ENCODE data around the gene ARL3.

DNA sequence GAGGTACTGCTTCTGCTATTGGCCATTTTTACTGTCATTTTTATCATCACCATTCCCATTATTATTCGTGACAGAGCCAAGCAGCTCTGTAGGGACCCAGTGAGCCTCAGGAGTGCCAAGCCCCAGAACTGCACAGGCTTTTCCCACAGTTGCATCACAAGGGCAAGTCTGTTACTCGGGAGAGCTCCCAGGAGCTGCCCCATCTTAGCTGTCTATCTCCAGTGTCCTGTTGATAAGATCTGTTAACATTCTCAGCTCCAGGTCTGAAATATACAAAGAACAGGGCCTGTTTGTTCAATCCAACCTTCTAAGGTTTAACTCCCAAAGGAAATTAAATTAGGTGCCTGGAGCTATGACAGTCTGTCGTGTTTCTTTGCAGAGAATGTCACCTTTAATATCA is 90.1 kb downstream of the ARL3 start:
- TF ChIP-seq RAD21 (IDR thresholded peaks at IDR 0.05; ENCODE audit: low read length), result no peak
- TF ChIP-seq, protein P1, sequence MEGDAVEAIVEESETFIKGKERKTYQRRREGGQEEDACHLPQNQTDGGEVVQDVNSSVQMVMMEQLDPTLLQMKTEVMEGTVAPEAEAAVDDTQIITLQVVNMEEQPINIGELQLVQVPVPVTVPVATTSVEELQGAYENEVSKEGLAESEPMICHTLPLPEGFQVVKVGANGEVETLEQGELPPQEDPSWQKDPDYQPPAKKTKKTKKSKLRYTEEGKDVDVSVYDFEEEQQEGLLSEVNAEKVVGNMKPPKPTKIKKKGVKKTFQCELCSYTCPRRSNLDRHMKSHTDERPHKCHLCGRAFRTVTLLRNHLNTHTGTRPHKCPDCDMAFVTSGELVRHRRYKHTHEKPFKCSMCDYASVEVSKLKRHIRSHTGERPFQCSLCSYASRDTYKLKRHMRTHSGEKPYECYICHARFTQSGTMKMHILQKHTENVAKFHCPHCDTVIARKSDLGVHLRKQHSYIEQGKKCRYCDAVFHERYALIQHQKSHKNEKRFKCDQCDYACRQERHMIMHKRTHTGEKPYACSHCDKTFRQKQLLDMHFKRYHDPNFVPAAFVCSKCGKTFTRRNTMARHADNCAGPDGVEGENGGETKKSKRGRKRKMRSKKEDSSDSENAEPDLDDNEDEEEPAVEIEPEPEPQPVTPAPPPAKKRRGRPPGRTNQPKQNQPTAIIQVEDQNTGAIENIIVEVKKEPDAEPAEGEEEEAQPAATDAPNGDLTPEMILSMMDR (conservative IDR thresholded peaks at IDR 0.05; ENCODE audit: low read depth, low read length), result no peak
- no peak for TF ChIP-seq SMC3 (IDR thresholded peaks at IDR 0.05; ENCODE audit: low read depth, low read length)
- TF ChIP-seq MXI1 (IDR thresholded peaks at IDR 0.05; ENCODE audit: borderline replicate concordance, low read depth, low read length), result no peak
- TF ChIP-seq POLR2A (IDR thresholded peaks at IDR 0.05; ENCODE audit: low read depth, low read length), result no peak
- TF ChIP-seq USF2 (IDR thresholded peaks at IDR 0.05; ENCODE audit: low read depth, low read length), result no peak
- TF ChIP-seq CEBPB (IDR thresholded peaks at IDR 0.05; ENCODE audit: low read depth, low read length), result no peak
- no peak for TF ChIP-seq BHLHE40 (IDR thresholded peaks at IDR 0.05; ENCODE audit: low read depth, low read length)
- no peak for TF ChIP-seq FOS (IDR thresholded peaks at IDR 0.05; ENCODE audit: low read depth, low read length)
- TF ChIP-seq MAZ (IDR thresholded peaks at IDR 0.05; ENCODE audit: borderline replicate concordance, low read depth, low read length), result no peak
- TF ChIP-seq, protein P2, sequence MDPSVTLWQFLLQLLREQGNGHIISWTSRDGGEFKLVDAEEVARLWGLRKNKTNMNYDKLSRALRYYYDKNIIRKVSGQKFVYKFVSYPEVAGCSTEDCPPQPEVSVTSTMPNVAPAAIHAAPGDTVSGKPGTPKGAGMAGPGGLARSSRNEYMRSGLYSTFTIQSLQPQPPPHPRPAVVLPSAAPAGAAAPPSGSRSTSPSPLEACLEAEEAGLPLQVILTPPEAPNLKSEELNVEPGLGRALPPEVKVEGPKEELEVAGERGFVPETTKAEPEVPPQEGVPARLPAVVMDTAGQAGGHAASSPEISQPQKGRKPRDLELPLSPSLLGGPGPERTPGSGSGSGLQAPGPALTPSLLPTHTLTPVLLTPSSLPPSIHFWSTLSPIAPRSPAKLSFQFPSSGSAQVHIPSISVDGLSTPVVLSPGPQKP (IDR thresholded peaks at IDR 0.05; ENCODE audit: borderline replicate concordance, low read depth, low read length), result no peak
- no peak for TF ChIP-seq RFX5 (IDR thresholded peaks at IDR 0.05; ENCODE audit: low read depth, low read length)
- no peak for TF ChIP-seq CHD1 (IDR thresholded peaks at IDR 0.05; ENCODE audit: low read depth, low read length)
- TF ChIP-seq RCOR1 (IDR thresholded peaks at IDR 0.05; ENCODE audit: insufficient replicate concordance, low read length), result no peak

Data from IMR-90 (cell line).